Cardiac septum (tissue), 1 donor: ENCODE results near the gene ASXL2. TPM values are rescaled to one million over a fixed set of nuclear protein-coding genes. Genes with fewer than 3 reads are reported as not detected.
"Not testable (repeated sequence)": the region's sequence is repeated elsewhere in the genome, so short reads cannot be mapped to it uniquely, and the experiment has no call there.

Experiments used
- DNase-seq: peaks from one replicate; pipeline ENCODE4 v3.0.0-alpha.2; 2020; ENCODE audit warnings: low spot score
- intact Hi-C: fragments of 100-400 bp; cut with DNase I; formaldehyde crosslinking; loops from one replicate; pipeline ENCODE4 v1.14.0; 2022
- total RNA-seq: library from RNA; stranded (reverse); fragmentation: NEBNext Ultra II Directional; extraction: Animal tissue kit (Norgen Biotek cat#: 25700); gene quantifications from one replicate; pipeline ENCODE4 v1.2.1, GENCODE V29; 2021
- donor health status: DM: no; HTN: no; CAD: no.

The ASXL2 gene
- total RNA-seq, 1 donor from 2014 or later = 24.1 TPM

DNA sequence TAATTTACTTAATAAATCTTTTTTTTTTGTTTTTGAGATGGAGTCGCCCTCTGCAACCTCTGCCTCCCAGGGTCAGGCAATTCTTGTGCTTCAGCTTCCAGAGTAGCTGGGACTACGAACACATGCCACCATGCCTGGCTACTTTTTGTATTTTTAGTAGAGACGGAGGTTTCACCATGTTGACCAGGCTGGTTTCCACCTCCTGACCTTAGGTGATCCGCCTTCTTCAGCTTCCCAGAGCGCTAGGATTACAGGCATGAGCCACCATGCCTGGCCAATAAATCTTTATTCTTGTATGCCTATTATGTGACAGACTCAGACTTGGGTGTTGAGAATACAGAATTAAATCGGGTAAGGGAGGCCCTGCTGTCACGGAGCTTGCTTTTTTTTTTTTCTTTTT is 16.7 kb upstream of the ASXL2 start:
- no peak for DNase-seq
- intact Hi-C loops = no loop called here

DNA sequence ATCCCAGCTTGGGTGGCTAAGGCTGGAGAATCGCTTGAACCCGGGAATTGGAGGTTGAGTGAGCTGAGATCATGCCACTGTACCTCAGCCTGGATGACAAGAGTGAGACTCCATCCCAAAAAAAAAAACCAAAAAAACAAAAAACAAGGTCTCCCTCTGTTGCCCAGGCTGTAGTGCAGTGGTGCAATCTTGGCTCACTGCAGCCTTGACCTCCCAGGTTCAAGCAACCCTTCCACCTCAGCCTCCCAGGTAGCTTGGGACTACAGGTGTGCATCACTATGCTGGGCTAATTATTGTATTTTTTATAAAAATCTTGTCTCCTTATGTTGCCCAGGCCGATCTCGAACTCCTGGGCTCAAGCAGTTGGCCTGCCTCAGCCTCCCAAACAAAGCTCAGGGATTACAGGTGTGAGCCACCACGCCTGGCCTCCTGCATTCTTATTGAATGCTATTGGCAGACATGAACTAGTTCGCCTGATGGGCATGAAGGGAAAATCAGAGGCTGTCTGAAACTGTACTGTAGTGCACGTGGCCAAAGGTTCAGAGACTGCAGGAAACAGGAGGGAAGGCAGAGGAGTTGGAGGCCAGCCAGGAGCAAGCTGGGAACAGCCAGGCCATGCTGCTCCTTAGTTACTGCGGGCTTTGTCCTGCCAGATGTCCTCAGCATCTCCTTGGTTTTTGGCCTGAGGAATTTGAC is 16.0 kb upstream of the ASXL2 start:
- intact Hi-C loops = no loop called here
- DNase-seq = no peak

GRCh38 chr2:25891672-25892071 is 13.4 kb upstream of the ASXL2 start:
- intact Hi-C loops = no loop called here
- DNase-seq = no peak

DNA sequence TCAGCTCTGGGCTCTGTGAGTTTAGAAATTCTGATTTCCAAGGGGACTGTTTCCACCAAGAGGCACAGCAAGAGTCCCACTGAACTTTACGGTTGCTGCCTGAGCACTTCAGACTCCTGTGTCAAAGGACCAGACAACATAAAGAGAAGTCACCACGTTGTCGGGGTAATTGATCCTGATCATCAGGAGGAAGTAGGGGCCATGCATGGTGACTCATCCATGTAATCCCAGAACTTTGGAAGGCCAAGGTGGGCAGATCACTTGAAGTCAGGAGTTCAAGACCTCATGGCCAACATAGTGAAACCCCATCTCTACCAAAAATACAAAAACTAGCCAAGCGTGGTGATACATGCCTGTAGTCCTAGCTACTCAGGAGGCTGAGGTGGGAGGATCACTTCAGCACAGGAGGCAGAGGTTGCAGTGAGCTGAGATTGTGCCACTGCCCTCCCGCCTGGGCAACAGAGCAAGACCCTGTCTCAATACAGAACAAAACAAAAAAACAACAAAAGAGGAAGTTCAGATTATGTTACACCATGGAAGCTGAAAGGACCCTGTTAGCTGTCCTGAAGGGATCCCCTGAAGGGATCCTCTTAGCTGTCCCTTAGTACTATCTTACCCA is 9.4 kb upstream of the ASXL2 start:
- no peak for DNase-seq
- intact Hi-C loops = no loop called here

DNA sequence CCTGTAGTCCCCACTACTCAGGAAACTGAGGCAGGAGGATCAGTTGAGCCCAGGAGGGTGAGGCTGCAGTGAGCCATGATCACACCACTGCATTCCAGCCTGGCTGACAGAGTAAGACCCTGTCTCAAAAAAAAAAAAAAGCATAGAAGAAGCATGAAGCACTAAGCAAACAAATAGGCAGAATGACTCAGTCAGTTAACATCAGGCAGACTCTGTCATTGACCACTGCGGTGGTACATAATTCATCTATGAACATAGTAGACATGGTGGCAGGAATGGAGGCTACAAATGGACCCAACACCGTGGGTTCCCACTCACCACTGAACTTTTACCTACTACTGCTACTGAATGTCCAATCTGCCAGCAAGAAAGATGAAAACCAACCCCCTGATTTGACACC is 7.6 kb upstream of the ASXL2 start:
- intact Hi-C loops = no loop called here
- no peak for DNase-seq

GRCh38 chr2:25881764-25882163 is 3.5 kb upstream of the ASXL2 start:
- intact Hi-C loops = no loop called here
- DNase-seq = no peak

DNA sequence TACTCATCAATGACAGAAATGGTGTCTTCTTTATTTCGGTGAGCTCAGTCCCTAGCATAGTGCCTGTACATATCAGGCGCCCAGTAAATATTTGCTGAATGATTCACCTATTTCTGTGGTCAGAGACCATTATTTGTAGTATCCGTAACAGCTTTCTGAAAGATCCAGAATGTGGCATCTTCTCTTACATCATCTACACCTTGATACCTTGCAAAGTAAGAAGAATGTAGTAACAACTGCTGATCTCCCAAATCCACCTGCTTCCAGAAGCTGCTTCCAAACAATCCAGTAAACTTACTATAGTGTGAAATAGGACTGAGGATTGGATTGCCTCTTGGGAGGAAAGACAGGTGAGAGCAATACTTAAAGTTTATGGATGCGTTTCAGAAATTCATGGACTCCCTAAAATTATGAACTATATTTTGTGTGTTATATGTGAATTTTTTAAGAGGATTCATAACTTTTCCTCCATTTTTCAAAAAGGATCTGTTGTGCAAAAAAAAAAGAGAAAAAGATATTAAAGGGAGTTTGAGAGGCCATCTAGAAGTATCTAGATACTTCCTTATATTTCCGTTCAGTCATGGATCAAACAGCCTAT is 945 bp upstream of the ASXL2 start:
- no peak for DNase-seq
- intact Hi-C loops = loop anchor here (2.0 to 5.0 kb wide), 2 partner anchors 58 to 156 kb away; partner anchors contain the start of gene RAB10

- intact Hi-C loops = loop anchor here (2.0 to 5.0 kb wide), 2 partner anchors 60 to 157 kb away; partner anchors contain the start of gene RAB10
- peak; percentile 76 for DNase-seq
Observed at GRCh38 chr2:25877431-25878360, 591 bp downstream of the ASXL2 start.

- intact Hi-C loops = no loop called here
- DNase-seq = no peak
Observed at GRCh38 chr2:25872134-25872533, 6.2 kb downstream of the ASXL2 start.

DNA sequence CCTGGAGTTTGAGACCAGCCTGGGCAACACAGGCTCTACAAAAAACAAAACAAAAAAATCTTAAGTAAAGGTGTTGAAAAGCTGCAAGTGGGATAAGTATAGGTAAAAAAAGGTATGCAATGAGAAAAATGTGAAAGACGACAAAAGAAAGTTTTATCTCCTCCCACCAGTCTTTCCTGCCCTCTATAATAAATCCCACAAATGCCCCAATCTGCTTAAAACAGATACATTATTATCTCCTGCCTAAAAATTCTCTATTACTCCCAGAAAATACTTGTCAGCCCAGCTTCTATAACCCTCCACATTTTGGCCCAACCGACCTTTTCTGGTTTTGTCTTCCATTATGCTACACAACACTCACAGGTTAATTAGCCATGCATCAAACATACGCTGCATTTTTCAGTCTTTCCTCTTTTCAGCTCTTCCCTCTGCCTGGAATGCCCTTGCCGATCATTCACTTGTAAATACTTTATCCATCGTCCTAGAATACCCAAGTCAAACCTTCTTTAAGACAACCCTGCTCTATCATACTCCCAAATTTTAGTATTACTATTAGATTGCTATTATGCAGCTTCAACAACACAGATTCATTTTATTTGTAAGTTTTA is 10.8 kb downstream of the ASXL2 start:
- no peak for DNase-seq
- intact Hi-C loops = no loop called here

GRCh38 chr2:25856377-25856776 is 21.9 kb downstream of the ASXL2 start:
- intact Hi-C loops = loop anchor here (10.0 kb wide), 1 partner anchor 288 kb away; no protein-coding TSS in a partner anchor
- no peak for DNase-seq

DNA sequence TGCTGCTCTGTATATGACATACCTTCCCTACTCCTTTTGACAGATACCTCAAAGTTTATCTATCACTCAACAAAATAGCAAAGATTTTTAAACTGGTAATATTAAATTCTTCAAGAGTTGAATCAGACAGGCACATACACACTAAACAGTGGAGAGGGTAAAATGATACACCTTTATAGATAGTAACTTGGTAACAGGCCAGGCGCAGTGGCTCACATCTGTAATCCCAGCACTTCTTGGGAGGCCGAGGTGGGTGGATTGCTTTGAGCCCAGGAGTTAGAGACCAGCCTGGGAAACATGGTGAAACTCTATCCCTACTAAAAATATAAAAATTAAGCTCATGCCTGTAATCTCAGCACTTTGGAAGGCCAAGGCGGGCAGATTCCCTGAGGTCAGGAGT is 23.2 kb downstream of the ASXL2 start:
- DNase-seq = no peak
- intact Hi-C loops = loop anchor here (10.0 kb wide), 1 partner anchor 290 kb away; no protein-coding TSS in a partner anchor

DNA sequence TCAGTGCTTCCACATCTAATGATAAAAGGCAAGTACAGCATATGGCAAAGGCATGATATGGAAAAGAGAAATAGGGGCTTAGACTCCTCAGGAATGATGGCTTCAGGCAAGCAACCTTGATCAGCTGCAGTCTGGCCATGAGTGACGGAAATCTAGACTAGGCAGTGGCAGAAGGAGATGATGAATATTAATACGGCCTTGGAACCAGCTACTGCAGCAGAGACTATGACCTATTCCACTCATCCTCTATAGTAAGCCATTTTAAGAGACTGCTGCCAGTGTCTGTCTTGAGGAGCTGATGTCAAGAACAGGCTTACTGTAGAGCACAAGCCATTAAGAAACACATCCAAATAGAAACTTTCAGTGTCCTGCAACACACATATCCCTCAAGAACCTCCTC is 23.7 kb downstream of the ASXL2 start:
- intact Hi-C loops = loop anchor here (5.0 to 10.0 kb wide), 2 partner anchors 98 to 290 kb away; no protein-coding TSS in a partner anchor
- no peak for DNase-seq

DNA sequence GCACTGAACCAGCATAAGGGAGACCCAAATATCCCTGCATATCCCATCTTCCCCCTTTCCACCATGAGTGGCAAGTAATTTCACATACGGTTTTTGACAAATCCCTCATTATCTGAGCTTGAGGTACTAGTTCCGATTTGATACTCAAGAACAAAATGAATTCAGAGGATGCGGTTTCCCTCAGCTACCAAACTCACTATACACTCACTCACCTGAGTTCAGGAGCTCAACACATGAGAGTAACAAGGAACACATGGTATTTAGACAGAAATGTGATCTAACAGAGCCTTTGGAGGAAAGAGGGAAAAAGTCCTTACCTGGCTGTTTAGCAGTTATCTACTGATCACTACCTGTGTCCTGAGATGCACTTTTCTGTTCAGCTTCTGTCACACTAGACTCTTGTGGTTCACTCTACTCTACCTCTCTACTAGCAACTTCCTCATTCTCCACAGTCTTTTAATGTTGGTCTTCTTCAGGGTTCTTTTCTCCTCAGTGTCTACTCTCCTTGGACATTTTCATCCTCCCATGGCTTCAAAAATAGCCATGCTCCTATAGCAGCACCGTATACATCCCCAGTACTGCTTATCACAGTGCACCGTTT is 25.1 kb downstream of the ASXL2 start:
- DNase-seq = no peak
- intact Hi-C loops = loop anchor here (5.0 to 10.0 kb wide), 2 partner anchors 99 to 292 kb away; no protein-coding TSS in a partner anchor

DNA sequence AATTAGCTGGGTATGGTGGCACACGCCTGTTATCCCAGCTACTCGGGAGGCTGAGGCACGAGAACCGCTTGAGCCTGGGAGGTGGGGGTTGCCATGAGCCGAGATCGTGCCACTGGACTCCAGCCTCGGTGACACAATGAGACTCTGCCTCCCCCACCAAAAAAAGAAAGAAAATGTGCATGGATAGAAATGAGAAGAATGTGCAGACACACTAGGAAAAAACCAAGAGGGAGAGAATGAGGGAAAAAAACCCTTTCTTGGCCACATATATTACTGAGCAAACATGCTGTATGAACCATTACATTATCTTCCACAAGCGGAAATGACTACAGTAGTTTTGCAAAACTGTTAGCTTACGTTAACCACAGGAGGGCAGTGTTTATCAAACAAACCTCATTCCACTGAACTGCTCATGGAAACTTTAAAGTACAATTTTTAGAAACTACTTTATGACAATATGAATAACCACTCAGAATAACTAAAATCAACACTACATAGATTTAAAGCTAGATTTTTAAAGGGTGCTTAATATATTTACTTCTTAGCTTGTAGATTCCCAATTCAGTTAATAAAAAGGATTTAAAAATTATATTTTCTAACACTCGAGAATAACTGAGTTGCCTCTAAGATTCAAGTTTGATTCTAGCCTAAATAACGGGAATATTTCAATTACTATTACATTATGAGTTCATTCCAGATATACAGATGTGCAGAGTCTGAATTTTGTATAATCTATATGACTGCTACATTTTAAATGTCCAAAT is 26.4 kb downstream of the ASXL2 start:
- intact Hi-C loops = loop anchor here (5.0 to 10.0 kb wide), 2 partner anchors 100 to 293 kb away; no protein-coding TSS in a partner anchor
- no peak for DNase-seq

DNA sequence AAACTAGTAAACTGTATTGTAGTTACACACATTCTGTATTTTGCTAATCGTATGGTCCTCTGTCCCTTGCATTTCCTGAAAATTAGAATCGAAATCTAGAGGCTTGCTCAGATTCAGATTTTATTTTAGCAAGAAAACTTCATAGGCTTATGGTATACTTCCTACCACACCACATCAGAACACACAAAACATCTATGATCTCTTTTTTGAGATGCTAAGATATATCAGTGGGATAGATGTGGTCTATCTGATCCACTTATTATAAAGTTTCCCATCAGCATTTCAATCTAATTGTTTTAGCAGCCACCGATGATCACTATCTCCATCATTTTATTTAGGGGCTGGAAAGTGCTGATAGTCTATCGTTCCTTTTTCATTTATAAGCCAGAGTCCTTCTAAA is 27.9 kb downstream of the ASXL2 start:
- not testable (repeated sequence) for DNase-seq
- intact Hi-C loops = loop anchor here (5.0 to 10.0 kb wide), 2 partner anchors 102 to 294 kb away; no protein-coding TSS in a partner anchor

DNA sequence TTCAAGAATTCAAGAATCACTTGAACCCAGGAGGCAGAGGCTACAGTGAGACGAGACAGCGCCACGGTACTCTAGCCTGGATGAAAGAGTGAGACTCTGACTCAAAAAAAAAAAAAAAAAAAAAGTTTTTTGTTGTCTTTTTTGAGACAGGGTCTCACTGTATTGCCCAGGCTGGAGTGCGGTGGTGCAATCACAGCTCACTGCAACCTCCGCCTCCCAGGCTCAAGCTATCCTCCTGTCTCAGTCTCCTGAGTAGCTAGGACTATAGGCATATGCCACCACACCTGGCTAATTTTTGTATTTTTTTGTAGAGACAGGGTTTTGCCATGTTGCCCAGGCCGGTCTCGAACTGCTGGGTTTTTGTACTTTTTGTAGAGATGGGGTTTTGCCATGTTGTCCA is 28.9 kb downstream of the ASXL2 start:
- intact Hi-C loops, DNase-seq: not testable (repeated sequence)
